ENCODE results near the gene MADCAM1. TPM values are rescaled to one million over a fixed set of nuclear protein-coding genes. Genes with fewer than 3 reads are reported as not detected.

Gene MADCAM1
- total and polyA plus RNA-seq, 2 donors (not counting 1 experiment from before 2014, with no cell fraction given): 0.70 to 2.5 TPM

DNA sequence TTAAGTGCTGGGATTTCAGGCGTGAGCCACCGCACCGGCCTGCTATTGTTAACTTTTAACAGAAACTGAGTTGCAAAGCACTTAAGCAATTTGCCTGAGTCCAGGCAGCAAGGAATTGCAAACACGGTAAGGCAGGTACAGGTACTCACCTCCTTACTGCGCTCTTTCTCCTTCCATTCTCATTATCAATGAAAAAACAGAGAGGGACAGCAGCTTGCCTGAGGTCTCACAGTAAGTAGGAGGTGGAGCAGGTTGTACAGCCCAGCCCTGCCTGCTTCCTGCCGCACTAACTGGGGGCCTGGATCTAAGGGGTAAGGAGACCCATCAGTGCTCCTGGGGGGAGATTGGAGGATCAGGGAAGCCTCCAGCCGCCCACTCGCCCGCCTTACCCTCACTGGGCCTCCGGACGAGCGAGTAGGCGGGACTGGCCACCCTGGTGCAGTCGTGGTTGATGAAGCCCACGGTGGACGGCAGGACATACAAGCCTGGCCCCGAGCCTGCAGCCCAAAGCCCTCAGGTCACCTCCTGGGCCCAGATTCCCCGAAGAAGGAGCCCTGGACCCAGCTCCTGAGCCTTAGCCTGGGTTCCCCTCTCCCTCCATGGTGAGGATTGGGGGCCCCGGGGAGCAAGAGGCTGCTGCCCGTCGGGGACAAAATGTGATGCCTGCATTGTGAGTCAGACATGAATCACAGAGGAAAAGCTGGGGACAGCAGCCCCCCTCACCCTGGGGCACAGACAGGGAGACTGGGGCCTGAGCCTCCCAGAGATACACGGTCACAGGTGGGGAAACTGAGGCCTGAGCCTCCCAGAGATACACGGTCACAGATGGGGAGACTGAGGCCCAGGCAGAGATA lies 24.1 kb upstream of the MADCAM1 start:
- Mint-ChIP-seq H3K4me3 (no peak overlapping the region), H3K9me3 (ENCODE audit: insufficient read depth) (peaks cover 3% of the 10 kb centered on the region), H3K27ac (no peak overlapping the region), H3K27me3 (peaks cover 5% of the 10 kb centered on the region), H3K4me1 (no peaks in the 10 kb centered on the region)
- DNase-seq (no peak), ATAC-seq (ENCODE audit: low read depth) (no peak)
- no peak for TF ChIP-seq EZH2 (IDR thresholded peaks at IDR 0.05; ENCODE audit: borderline replicate concordance, insufficient read depth, low read depth, low read length, poor library complexity, severe bottlenecking)
- TF ChIP-seq, protein P1, sequence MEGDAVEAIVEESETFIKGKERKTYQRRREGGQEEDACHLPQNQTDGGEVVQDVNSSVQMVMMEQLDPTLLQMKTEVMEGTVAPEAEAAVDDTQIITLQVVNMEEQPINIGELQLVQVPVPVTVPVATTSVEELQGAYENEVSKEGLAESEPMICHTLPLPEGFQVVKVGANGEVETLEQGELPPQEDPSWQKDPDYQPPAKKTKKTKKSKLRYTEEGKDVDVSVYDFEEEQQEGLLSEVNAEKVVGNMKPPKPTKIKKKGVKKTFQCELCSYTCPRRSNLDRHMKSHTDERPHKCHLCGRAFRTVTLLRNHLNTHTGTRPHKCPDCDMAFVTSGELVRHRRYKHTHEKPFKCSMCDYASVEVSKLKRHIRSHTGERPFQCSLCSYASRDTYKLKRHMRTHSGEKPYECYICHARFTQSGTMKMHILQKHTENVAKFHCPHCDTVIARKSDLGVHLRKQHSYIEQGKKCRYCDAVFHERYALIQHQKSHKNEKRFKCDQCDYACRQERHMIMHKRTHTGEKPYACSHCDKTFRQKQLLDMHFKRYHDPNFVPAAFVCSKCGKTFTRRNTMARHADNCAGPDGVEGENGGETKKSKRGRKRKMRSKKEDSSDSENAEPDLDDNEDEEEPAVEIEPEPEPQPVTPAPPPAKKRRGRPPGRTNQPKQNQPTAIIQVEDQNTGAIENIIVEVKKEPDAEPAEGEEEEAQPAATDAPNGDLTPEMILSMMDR (IDR thresholded peaks at IDR 0.05): no peak
- no peaks in the 10 kb centered on the region for H4K20me1 ChIP-seq (ENCODE audit: control insufficient read depth, insufficient read depth, low read length, poor library complexity, severe bottlenecking)
- no peaks in the 10 kb centered on the region for H3K36me3 ChIP-seq (replicated peaks in 1 of 2; ENCODE audit: control extremely low read depth in 1 of 2, control insufficient read depth in 1 of 2, extremely low read depth in 1 of 2, insufficient read depth in 2 of 2, low read length in 1 of 2)
- WGBS (ENCODE audit: insufficient coverage): 87% methylated on average over 17 of the region's 23 CpGs
- no peaks in the 10 kb centered on the region for H3K27me3 ChIP-seq (replicated peaks in 1 of 4; ENCODE audit: control extremely low read depth in 1 of 4, control insufficient read depth in 3 of 4, insufficient read depth in 4 of 4, low read length in 3 of 4)
- intact Hi-C loops (cut with micrococcal nuclease): no loop called here
- H3K9ac ChIP-seq (ENCODE audit: low read length): no peak overlapping the region
- CTCF ChIA-PET: no interaction called here
- POLR2A ChIA-PET: no interaction called here
- H3K79me2 ChIP-seq (ENCODE audit: control insufficient read depth, insufficient read depth, low read length): no peaks in the 10 kb centered on the region
- no peak overlapping the region for H3K4me2 ChIP-seq (replicated peaks; ENCODE audit: low read depth, low read length, poor library complexity, severe bottlenecking)
- H2AFZ ChIP-seq (ENCODE audit: insufficient read depth, low read depth, low read length, poor library complexity, severe bottlenecking): no peak overlapping the region
- H3K4me1 ChIP-seq (ENCODE audit: control insufficient read depth in 2 of 2, insufficient read depth in 2 of 2, low read length in 2 of 2): no peaks in the 10 kb centered on the region
- H3K9me3 ChIP-seq (ENCODE audit: control extremely low read depth in 1 of 3, control insufficient read depth in 2 of 3, insufficient read depth in 1 of 3, low read length in 2 of 3): peaks cover 0 to 4% (median 0%) of the 10 kb centered on the region in 3 donors
- H3K27ac ChIP-seq (ENCODE audit: low read length in 2 of 2): no peak overlapping the region
- no peak overlapping the region for H3K4me3 ChIP-seq (ENCODE audit: control extremely low read depth in 1 of 5, extremely low read depth in 1 of 5, insufficient read depth in 1 of 5, low read depth in 2 of 5, low read length in 4 of 5)

Measured in B cell (primary cell).